ENCODE data around the gene CELSR2. TPM values are rescaled to one million over a fixed set of nuclear protein-coding genes. Genes with fewer than 3 reads are reported as not detected.

The CELSR2 gene
- total and polyA plus RNA-seq, 2 of the 8 experiments (the other 6 are each of a cell fraction or from before 2014, with no cell fraction given) = 12.0 to 27.7 TPM

GRCh38 chr1:109210058-109210457 is 39.3 kb upstream of the CELSR2 start:
- CTCF ChIA-PET (ENCODE audit: partially characterized antibody) = interaction anchor here (7.1 to 32.0 kb wide), 2 partner anchors 9 to 34 kb away, joined by 82 to 651 read pairs; partner anchors contain the start of gene CELSR2
- Histone ChIP-seq H3K4ac (replicated peaks; ENCODE audit: insufficient read length, low read depth, low read length) (no peak overlapping the region), H2BK12ac (ENCODE audit: low read depth, low read length) (no peak overlapping the region)
- no peak for TF ChIP-seq ASH2L (IDR thresholded peaks at IDR 0.05; ENCODE audit: low read length)
- no peak for TF ChIP-seq SP2 (IDR thresholded peaks at IDR 0.05; ENCODE audit: low read length)
- no peak for TF ChIP-seq JUND (IDR thresholded peaks at IDR 0.05; ENCODE audit: low read length)
- TF ChIP-seq JUN (IDR thresholded peaks at IDR 0.05; ENCODE audit: low read depth, low read length) = no peak

More at GRCh38 chr1:109210058-109210457, 39.3 kb upstream of the CELSR2 start:
- no peak overlapping the region for H3K27ac ChIP-seq (ENCODE audit: low read depth, low read length)
- H2BK20ac ChIP-seq (ENCODE audit: low read length) = no peak overlapping the region
- H3K79me2 ChIP-seq (ENCODE audit: control insufficient read depth in 1 of 2, insufficient read depth in 2 of 2, low read length in 2 of 2) = peaks cover 0 to 12% of the 10 kb centered on the region in 2 experiments; a peak in 3 of 4 replicates
- H3K4me1 ChIP-seq (replicated peaks in 1 of 4; ENCODE audit: control insufficient read depth in 3 of 4, insufficient read depth in 4 of 4, low read length in 3 of 4) = peaks cover 0 to 4% (median 2%) of the 10 kb centered on the region in 4 experiments; a peak in 2 of 7 replicates
- peaks cover 0 to 2% of the 10 kb centered on the region in 2 experiments for H4K20me1 ChIP-seq (replicated peaks in 1 of 2; ENCODE audit: control insufficient read depth in 1 of 2, insufficient read depth in 2 of 2, low read length in 2 of 2)
- no peak overlapping the region for H2BK15ac ChIP-seq (ENCODE audit: low read length)
- no peak overlapping the region for H2BK120ac ChIP-seq (replicated peaks; ENCODE audit: low read depth, low read length)
- POLR2A ChIA-PET (ENCODE audit: partially characterized antibody) = interaction anchor here (1.0 to 1.2 kb wide), 2 partner anchors 14 to 30 kb away, joined by 3 to 4 read pairs; no protein-coding TSS in a partner anchor
- no peaks in the 10 kb centered on the region for H3K9me3 ChIP-seq (ENCODE audit: insufficient read depth in 2 of 2, low read depth in 1 of 2, low read length in 1 of 2)
- H3K56ac ChIP-seq (replicated peaks; ENCODE audit: insufficient read length, low read depth, low read length) = no peak overlapping the region
- H3K27me3 ChIP-seq (replicated peaks in 1 of 4; ENCODE audit: control insufficient read depth in 3 of 4, extremely low read depth in 1 of 4, insufficient read depth in 3 of 4, low read length in 3 of 4) = no peaks in the 10 kb centered on the region; a peak in 1 of 7 replicates
- no peak for FAIRE-seq
- no peak overlapping the region for H3K4me3 ChIP-seq (ENCODE audit: extremely low read depth in 1 of 4, insufficient read depth in 2 of 4, low read depth in 3 of 4, low read length in 4 of 4)
- H3K23ac ChIP-seq (ENCODE audit: insufficient read length) = no peak overlapping the region
- no peak overlapping the region for H2BK5ac ChIP-seq (ENCODE audit: low read depth, low read length)
- no peak overlapping the region for H3K18ac ChIP-seq (ENCODE audit: extremely low read depth, low read length)
- H3K4me2 ChIP-seq (ENCODE audit: insufficient read depth in 1 of 2, low read depth in 2 of 2, low read length in 2 of 2) = no peak overlapping the region
- H2AFZ ChIP-seq (ENCODE audit: low read length) = no peak overlapping the region; the same call in 1 of the 2 replicates
- no peak for DNase-seq (ENCODE audit: low read depth in 1 of 2, low spot score in 2 of 2)
- 84% methylated on average over 8 of the region's 8 CpGs; no CpG with 5 or more reads in 1 of the 2 experiments for WGBS, 2 experiments (ENCODE audit: extremely low coverage in 1 of 2, insufficient coverage in 1 of 2, insufficient read length in 1 of 2, insufficient replicate concordance in 2 of 2, low coverage in 1 of 2, low lambda C conversion rate in 2 of 2, missing lambda C conversion rate in 1 of 2)
- H3K9ac ChIP-seq (replicated peaks in 1 of 4; ENCODE audit: extremely low read depth in 1 of 4, low read depth in 3 of 4, low read length in 3 of 4) = no peak overlapping the region
- H4K91ac ChIP-seq (replicated peaks; ENCODE audit: insufficient read length, low read length) = no peak overlapping the region
- no peak overlapping the region for H4K5ac ChIP-seq (ENCODE audit: insufficient read length, low read depth, low read length)
- no peak overlapping the region for H2AK5ac ChIP-seq (ENCODE audit: low read depth, low read length)
- peaks cover 4% of the 10 kb centered on the region; the same call in 1 of the 2 replicates for H3K79me1 ChIP-seq (ENCODE audit: low read depth, low read length)
- H4K8ac ChIP-seq (ENCODE audit: extremely low read depth, insufficient read depth, low read length) = no peak overlapping the region; the same call in 1 of the 2 replicates
- H3K14ac ChIP-seq (ENCODE audit: insufficient read length) = no peak overlapping the region
- peaks cover 11% of the 10 kb centered on the region for H3K23me2 ChIP-seq (ENCODE audit: low read depth, low read length)
- H3K36me3 ChIP-seq (ENCODE audit: control insufficient read depth in 2 of 4, insufficient read depth in 4 of 4, low read length in 3 of 4) = no peaks in the 10 kb centered on the region

Data from H1 (cell line).